ENCODE data around the gene FGF12. TPM values are rescaled to one million over a fixed set of nuclear protein-coding genes. Genes with fewer than 3 reads are reported as not detected.

Gene FGF12
- total and polyA plus RNA-seq, 2 of the 13 experiments (the other 11 are each of a cell fraction or from before 2014, with no cell fraction given): 0.07 TPM; not detected in 1

DNA sequence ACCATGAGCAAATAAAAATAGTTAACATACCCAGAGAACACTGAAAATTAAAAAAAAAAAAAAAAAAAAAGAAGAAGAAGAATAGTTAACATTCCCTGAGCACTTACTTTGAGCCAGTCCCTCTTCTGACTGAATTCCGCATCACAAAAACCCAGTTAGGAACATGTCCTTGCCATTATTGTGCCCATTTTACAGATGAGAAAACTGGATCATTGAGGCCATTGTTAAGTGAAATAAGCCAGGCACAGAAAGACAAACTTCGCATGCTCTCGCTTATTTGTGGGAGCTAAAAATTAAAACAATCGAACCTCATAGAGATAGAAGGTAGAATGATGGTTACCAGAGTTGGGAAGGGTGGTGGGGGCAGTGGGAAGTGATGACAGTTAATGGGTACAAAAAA lies 119.5 kb downstream of the FGF12 start:
- H3K9ac ChIP-seq (ENCODE audit: insufficient read depth, low read depth, low read length): no peak overlapping the region
- H3K79me2 ChIP-seq (ENCODE audit: insufficient read depth, low read length): no peaks in the 10 kb centered on the region
- no peak overlapping the region for H3K4me2 ChIP-seq (ENCODE audit: low read depth, low read length)
- in situ Hi-C loops (cut with HindIII; ENCODE audit: extremely low pct_ligation_motif_present, low pct_unique_long_range_greater_than_20kb): no loop called here
- H3K27me3 ChIP-seq (ENCODE audit: control insufficient read depth in 1 of 2, insufficient read depth in 2 of 2, low read length in 2 of 2): no peaks in the 10 kb centered on the region
- H3K9me3 ChIP-seq (ENCODE audit: low read length): peaks cover 3% of the 10 kb centered on the region; the same call in 1 of the 2 replicates
- no peaks in the 10 kb centered on the region for H3K36me3 ChIP-seq (replicated peaks in 1 of 2; ENCODE audit: control insufficient read depth in 1 of 2, insufficient read depth in 2 of 2, low read length in 2 of 2)
- TF ChIP-seq NFKB2 (CRISPR knock-in tag; IDR thresholded peaks at IDR 0.05; ENCODE audit: borderline replicate concordance): no peak
- TF ChIP-seq ZNF629 (CRISPR knock-in tag; conservative IDR thresholded peaks at IDR 0.05): peak; percentile 56
- ChIA-PET POLR2A (no interaction called here), CTCF (ENCODE audit: low intra/inter-chr PET ratio, low total read pairs) (no interaction called here)
- no peak overlapping the region for H3K27ac ChIP-seq (ENCODE audit: extremely low read length, insufficient read depth, low read length)
- ATAC-seq (no peak), FAIRE-seq (no peak), DNase-seq (ENCODE audit: low spot score) (no peak)
- no peak overlapping the region for H3K4me3 ChIP-seq (replicated peaks in 1 of 3; ENCODE audit: insufficient read depth in 1 of 3, low read depth in 2 of 3, low read length in 3 of 3)
- BruUV-seq (replicated peaks): no TSS peak
- intact Hi-C loops (cut with micrococcal nuclease; ENCODE audit: unreplicated experiment): no loop called here
- 17% methylated on average over 4 of the region's 4 CpGs for WGBS (ENCODE audit: low lambda C conversion rate)
- no peak overlapping the region for H2AFZ ChIP-seq (ENCODE audit: low read length)
- H3K4me1 ChIP-seq (ENCODE audit: insufficient read depth, low read length): no peaks in the 10 kb centered on the region
- no peaks in the 10 kb centered on the region for H4K20me1 ChIP-seq (ENCODE audit: insufficient read depth, low read length)

DNA sequence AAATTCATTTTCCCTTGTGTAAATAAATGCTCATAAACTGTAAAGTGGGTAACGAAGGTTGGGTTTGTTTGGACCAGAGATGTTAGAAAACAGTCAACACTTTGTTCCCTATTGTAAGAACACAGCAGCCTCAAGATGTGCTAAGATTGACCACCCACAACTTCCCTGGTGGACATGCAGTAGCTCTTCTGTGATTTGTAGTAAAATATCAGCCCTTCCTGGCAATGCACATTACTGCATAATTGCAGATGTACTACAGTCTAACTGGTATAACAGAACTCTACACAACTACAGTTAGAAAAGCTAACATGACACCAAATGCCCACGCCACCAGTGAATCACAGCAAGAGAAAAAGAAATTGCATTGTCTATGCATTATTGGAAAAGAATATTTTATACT lies 129.4 kb downstream of the FGF12 start:
- TF ChIP-seq ZSCAN31 (CRISPR knock-in tag; IDR thresholded peaks at IDR 0.05; ENCODE audit: low read depth) (no peak), IKZF1 (IDR thresholded peaks at IDR 0.05) (no peak)
- intact Hi-C loops (cut with micrococcal nuclease; ENCODE audit: unreplicated experiment) (no loop called here), in situ Hi-C loops (cut with HindIII; ENCODE audit: extremely low pct_ligation_motif_present, low pct_unique_long_range_greater_than_20kb) (no loop called here)
- no peaks in the 10 kb centered on the region for H4K20me1 ChIP-seq (ENCODE audit: insufficient read depth, low read length)
- POLR2A ChIA-PET: no interaction called here
- H3K4me1 ChIP-seq (ENCODE audit: insufficient read depth, low read length): no peaks in the 10 kb centered on the region
- FAIRE-seq (no peak), DNase-seq (ENCODE audit: low spot score) (no peak), ATAC-seq (no peak)
- no peak overlapping the region for H3K4me3 ChIP-seq (replicated peaks in 1 of 3; ENCODE audit: insufficient read depth in 1 of 3, low read depth in 2 of 3, low read length in 3 of 3)
- BruUV-seq (replicated peaks): no TSS peak
- H3K79me2 ChIP-seq (ENCODE audit: insufficient read depth, low read length): no peaks in the 10 kb centered on the region
- 0% methylated on average over 2 of the region's 2 CpGs for WGBS (ENCODE audit: low lambda C conversion rate)
- CTCF ChIA-PET (ENCODE audit: low intra/inter-chr PET ratio, low total read pairs): no interaction called here
- no peak overlapping the region for H3K27ac ChIP-seq (ENCODE audit: extremely low read length, insufficient read depth, low read length)
- H3K9me3 ChIP-seq (ENCODE audit: low read length): peaks cover 2% of the 10 kb centered on the region; the same call in 1 of the 2 replicates
- H3K9ac ChIP-seq (ENCODE audit: insufficient read depth, low read depth, low read length): no peak overlapping the region
- no peak overlapping the region for H3K4me2 ChIP-seq (ENCODE audit: low read depth, low read length)
- no peaks in the 10 kb centered on the region; a peak in 1 of 5 replicates for H3K27me3 ChIP-seq (ENCODE audit: control insufficient read depth in 1 of 2, insufficient read depth in 2 of 2, low read length in 2 of 2)
- H2AFZ ChIP-seq (ENCODE audit: low read length): no peak overlapping the region
- no peaks in the 10 kb centered on the region for H3K36me3 ChIP-seq (replicated peaks in 1 of 2; ENCODE audit: control insufficient read depth in 1 of 2, insufficient read depth in 2 of 2, low read length in 2 of 2)

Data from HepG2 (cell line).